K562 (cell line): ENCODE results near the gene IL13RA1. TPM values are rescaled to one million over a fixed set of nuclear protein-coding genes. Genes with fewer than 3 reads are reported as not detected.

ENCODE experiments used
- ATAC-seq: fragments of 200-7000 bp; cut with Tn5 transposase; 3 replicates; pipeline ENCODE4 v1.9.1; 2020; ENCODE audit warnings: moderate library complexity
- BruUV-seq: library from RNA; stranded (reverse); fragments of 400-500 nt; replicated peaks from 2 replicates; lab custom pipeline; 2021; lab: Mats Ljungman, UMichigan
- CTCF ChIA-PET: fragments of 300-600 bp; formaldehyde crosslinking; extraction: SDS; loops from one replicate; lab custom pipeline; 2021; ENCODE audit warnings: low intra/inter-chr PET ratio; lab: Yijun Ruan, JAX
- POLR2A ChIA-PET: fragments of 300-600, 350-650 bp; sonication (Branson Sonifier 250); formaldehyde crosslinking; extraction: SDS; loops from one replicate; lab custom pipeline; 2021; ENCODE audit warnings: antibody characterized with exemption, inconsistent platforms; lab: Yijun Ruan, JAX
- DNase-seq, 4 experiments: peaks; one replicate each; pipeline versions ENCODE4 v3.0.0 to v3.0.0-alpha.2; 2011 to 2018; ENCODE audit warnings: low spot score in 3 of 4, mixed read lengths in 3 of 4; ENCODE audit errors: extremely low read depth in 1 of 4
- FAIRE-seq: peaks from 2 replicates; lab custom pipeline; 2011; peaks lifted over from hg19 to GRCh38; lab: Jason Lieb, UNC
- H2AFZ ChIP-seq: 2 replicates; pipeline ENCODE4 v1.6.0; 2011; ENCODE audit warnings: low read depth, low read length, control low read depth, inconsistent platforms
- H3K27ac ChIP-seq: fragments of 200-600 bp; 3 replicates; pipeline ENCODE4 v1.8.0; 2011; ENCODE audit warnings: low read depth, mild to moderate bottlenecking, control low read depth, inconsistent platforms, low read length, moderate library complexity, mixed read lengths; ENCODE audit errors: extremely low read depth
- H3K27me3 ChIP-seq, 2 experiments: fragments of 300-600 bp in 1 of 2; 2 replicates in 1 of 2; 3 replicates in 1 of 2; pipeline versions ENCODE4 v1.6.0 to v1.8.0; 2011; ENCODE audit warnings: inconsistent platforms in 2 of 2, low read length in 2 of 2, mild to moderate bottlenecking in 1 of 2, mixed read lengths in 1 of 2, moderate library complexity in 1 of 2; ENCODE audit not compliant: control insufficient read depth in 2 of 2, insufficient read depth in 2 of 2
- H3K36me3 ChIP-seq: fragments of 300-600 bp; 3 replicates; pipeline ENCODE4 v1.8.0; 2011; ENCODE audit warnings: mild to moderate bottlenecking, low read length, inconsistent platforms; ENCODE audit not compliant: control insufficient read depth, insufficient read depth
- H3K4me1 ChIP-seq, 2 experiments: fragments of 200-600 bp in 1 of 2; replicated peaks in 1 of 2; 2 replicates in 1 of 2; 3 replicates in 1 of 2; pipeline versions ENCODE4 v1.5.1 to v1.8.0; 2011; ENCODE audit warnings: inconsistent platforms in 2 of 2, low read length in 2 of 2, mild to moderate bottlenecking in 1 of 2, mixed read lengths in 1 of 2, moderate library complexity in 1 of 2; ENCODE audit not compliant: control insufficient read depth in 2 of 2, insufficient read depth in 2 of 2
- H3K4me2 ChIP-seq: 2 replicates; pipeline ENCODE4 v1.6.1; 2011; ENCODE audit warnings: low read length, control low read depth, inconsistent platforms, mixed read lengths; ENCODE audit not compliant: insufficient read depth
- H3K4me3 ChIP-seq: fragments of 200-600 bp; sonication (generic), shearing (Covaris generic); 2 replicates; pipeline ENCODE4 v1.5.1; 2016; ENCODE audit warnings: control low read depth, inconsistent platforms
- H3K79me2 ChIP-seq: fragments of 200-600 bp; 3 replicates; pipeline ENCODE4 v1.8.0; 2011; ENCODE audit warnings: low read length, inconsistent platforms; ENCODE audit not compliant: control insufficient read depth, insufficient read depth
- H3K9ac ChIP-seq, 2 experiments: 2 replicates each; pipeline versions ENCODE4 v1.6.0 to v1.6.1; 2011; ENCODE audit warnings: low read depth in 2 of 2, low read length in 2 of 2, control low read depth in 1 of 2, inconsistent platforms in 1 of 2, mild to moderate bottlenecking in 1 of 2, mixed read lengths in 1 of 2; ENCODE audit not compliant: insufficient read depth in 1 of 2
- H3K9me1 ChIP-seq: one replicate; pipeline ENCODE4 v1.6.0; 2011; ENCODE audit warnings: inconsistent platforms, mild to moderate bottlenecking, low read length, moderate library complexity; ENCODE audit not compliant: control insufficient read depth, insufficient read depth
- H3K9me3 ChIP-seq: replicated peaks from 2 replicates; pipeline ENCODE4 v1.5.1; 2011; ENCODE audit warnings: low read depth, low read length, inconsistent platforms; ENCODE audit not compliant: control insufficient read depth, insufficient read depth
- H4K20me1 ChIP-seq: replicated peaks from 2 replicates; pipeline ENCODE4 v1.6.1; 2011; ENCODE audit warnings: low read length, inconsistent platforms, mixed read lengths; ENCODE audit not compliant: control insufficient read depth, insufficient read depth
- ATF1 ChIP-seq, 2 experiments: fragments of 450-650 bp in 1 of 2; IDR thresholded peaks; 2 replicates each; pipeline ENCODE4 v1.6.1; 2016; ENCODE audit warnings: missing compliant biosample characterization in 1 of 2, missing genetic modification characterization in 1 of 2
- CEBPB ChIP-seq: fragments of 450-650 bp; IDR thresholded peaks from 2 replicates; pipeline ENCODE4 v1.6.1; 2016; ENCODE audit warnings: missing genetic modification characterization, missing compliant biosample characterization
- EGR1 ChIP-seq: fragments of 450-650 bp; conservative IDR thresholded peaks from 2 replicates; pipeline ENCODE4 v1.6.1; 2017; ENCODE audit warnings: mild to moderate bottlenecking
- MYC ChIP-seq, 2 experiments: fragments of 250-450 bp in 1 of 2; sonication (Bioruptor Pico) in 1 of 2; IDR thresholded peaks; 2 replicates each; pipeline versions ENCODE4 v1.5.1 to v1.6.1; 2012 to 2021; ENCODE audit warnings: low read depth in 2 of 2, borderline replicate concordance in 1 of 2, improper control_type of control experiment in 1 of 2, low read length in 1 of 2, mild to moderate bottlenecking in 1 of 2, moderate library complexity in 1 of 2
- NRF1 ChIP-seq, 2 experiments: fragments of 450-650 bp; IDR thresholded peaks in 1 of 2; conservative IDR thresholded peaks in 1 of 2; 2 replicates each; pipeline ENCODE4 v1.6.1; 2014; ENCODE audit warnings: mild to moderate bottlenecking in 2 of 2
- PKNOX1 ChIP-seq: fragments of 450-650 bp; IDR thresholded peaks from 2 replicates; pipeline ENCODE4 v1.6.1; 2016
- ZNF174 ChIP-seq: fragments of 250-450 bp; sonication (Bioruptor Pico); IDR thresholded peaks from 2 replicates; pipeline ENCODE4 v1.4.0; 2020; ENCODE audit warnings: mild to moderate bottlenecking
- WGBS: fragments of 100-300 bp; shearing (Covaris generic); methylation state at CpG from one replicate; pipeline ENCODE4 v1.1.6; 2016; ENCODE audit warnings: low coverage, mixed read lengths; ENCODE audit not compliant: insufficient coverage; ENCODE audit errors: missing lambda C conversion rate; 5-methylcytosine and 5-hydroxymethylcytosine counted together
- in situ Hi-C: fragments of 300-500 bp; cut with MboI; formaldehyde crosslinking; loops from 4 replicates; pipeline ENCODE4 v1.15.0; 2018; ENCODE audit warnings: inconsistent platforms, mixed read lengths
- intact Hi-C: fragments of 100-400 bp; cut with micrococcal nuclease; formaldehyde crosslinking; loops from 2 replicates; pipeline ENCODE4 v1.14.2; 2022
- polyA plus RNA-seq, 8 experiments: library from polyadenylated mRNA; depleted of rRNA in 4 of 8; stranded (reverse) in 5 of 8; unstranded in 3 of 8; fragments of >200 nt; fragmentation: Nextera tagmentation in 2 of 8; fragmentation: Illumina TruSeq in 1 of 8; extraction: Ambion mirVana in 2 of 8; extraction: Trizol in 1 of 8; gene quantifications; 2 replicates each; pipeline versions ENCODE4 v1.2.1 to v1.2.3, GENCODE V29; 2011 to 2014; ENCODE audit warnings: inconsistent platforms in 1 of 8, missing spikeins in 1 of 8
- total RNA-seq, 7 experiments: library from RNA; depleted of rRNA in 6 of 7; stranded (reverse); fragments of >200 nt in 6 of 7; fragmentation: Illumina TruSeq in 2 of 7; extraction: Trizol in 2 of 7; gene quantifications; 2 replicates each; pipeline versions ENCODE4 v1.2.1 to v1.2.3, GENCODE V29; 2011 to 2021; ENCODE audit warnings: low replicate concordance in 1 of 7

Gene IL13RA1
- total and polyA plus RNA-seq, 9 of the 15 experiments (the other 6 are each of a cell fraction or from before 2014, with no cell fraction given): 2.9 to 22.9 (median 12.2) TPM

DNA sequence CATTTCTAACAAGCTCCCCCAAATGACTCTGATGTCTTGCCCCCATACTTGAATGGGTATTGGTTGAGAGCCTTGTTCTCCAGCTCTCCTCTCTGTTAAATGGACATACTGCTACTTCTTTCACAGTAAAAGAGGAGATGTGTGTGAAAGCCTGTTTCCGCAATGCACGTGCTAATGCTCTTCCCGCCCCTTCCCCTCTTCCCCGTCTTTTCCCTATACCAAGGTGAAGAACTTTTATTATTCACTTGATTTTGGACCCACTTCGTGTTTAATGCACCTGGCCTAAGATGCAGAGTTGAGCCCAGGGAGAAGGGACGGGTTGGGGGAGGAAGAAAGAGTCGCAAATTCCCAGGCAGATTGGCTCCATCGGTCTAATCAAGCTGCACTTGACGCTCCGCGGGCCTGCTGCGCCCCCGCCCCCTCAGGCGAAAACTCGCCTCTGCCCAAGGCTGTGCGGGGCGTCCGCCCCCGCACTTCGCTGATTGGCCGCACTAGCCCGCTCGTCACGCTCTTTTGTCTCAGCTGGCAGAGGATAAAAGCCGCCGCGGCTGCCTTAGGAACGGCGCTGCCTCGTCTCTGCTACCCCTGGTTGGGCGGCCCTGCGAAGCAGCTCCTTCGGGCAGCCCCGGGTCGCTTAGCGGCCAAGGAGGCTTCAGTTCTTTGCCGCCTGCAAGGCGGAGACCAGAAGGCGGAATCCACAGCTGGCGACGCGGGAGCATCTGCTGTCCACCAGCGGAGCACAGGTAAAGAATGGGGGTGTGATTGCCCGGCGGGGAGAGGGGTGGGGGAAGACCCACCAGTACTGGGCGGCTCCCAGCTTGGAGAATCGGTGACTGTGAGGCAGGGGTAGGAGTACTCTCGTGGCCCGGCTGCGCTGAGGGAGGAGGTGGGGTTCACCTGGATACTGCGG is 96.1 kb downstream of the IL13RA1 start, which contains the start of gene ZCCHC12 (continued):
- TF ChIP-seq PKNOX1: peak; percentile 77
- TF ChIP-seq NRF1 (conservative IDR thresholded peaks at IDR 0.05 in 1 of 2, IDR thresholded peaks at IDR 0.05 in 1 of 2): 0 out of 4 replicates have a peak, but pooled peaks of 1 of the 2 experiments have one; percentile 32
- TF ChIP-seq MYC (IDR thresholded peaks at IDR 0.05; ENCODE audit: low read depth, low read length): no peak
- TF ChIP-seq MYC (CRISPR knock-in tag; IDR thresholded peaks at IDR 0.05; ENCODE audit: borderline replicate concordance, low read depth): no peak
- TF ChIP-seq EGR1: peak; percentile 98
- TF ChIP-seq ATF1 (CRISPR knock-in tag; IDR thresholded peaks at IDR 0.05): no peak
- peak; percentile 47 for TF ChIP-seq ATF1 (tag; IDR thresholded peaks at IDR 0.05)

DNA sequence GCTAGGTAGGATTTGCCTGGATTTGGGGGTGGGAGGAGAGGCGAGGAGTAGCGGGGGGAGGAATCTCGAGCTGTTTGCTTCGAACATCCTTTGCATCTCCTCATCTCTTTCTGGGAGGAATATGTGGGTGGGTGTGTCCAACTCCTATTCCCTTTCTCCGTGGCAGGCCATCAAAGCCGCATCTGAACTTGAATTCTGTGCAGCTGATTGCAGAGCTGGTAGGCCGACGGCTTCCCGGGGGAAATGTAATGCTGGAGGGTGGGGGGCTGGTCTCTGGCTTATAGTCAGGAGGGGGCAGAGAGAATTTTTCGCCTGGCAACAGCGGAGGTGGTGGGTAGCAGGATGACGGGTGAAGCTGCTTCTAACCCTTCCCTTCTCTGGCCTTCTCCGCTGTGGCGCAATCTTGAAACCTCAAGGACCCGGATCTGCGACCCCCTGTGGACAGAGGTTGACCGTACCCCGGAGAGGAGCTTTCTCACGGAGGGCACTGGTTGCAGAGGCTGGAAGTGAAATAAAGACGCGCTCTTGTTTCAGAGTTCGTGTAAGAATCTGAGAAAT is 96.8 kb downstream of the IL13RA1 start:
- no TSS peak for BruUV-seq
- Histone ChIP-seq H3K4me3 (no peak overlapping the region), H3K27ac (no peak overlapping the region), H3K9ac (peak overlapping the region in 1 of 2 experiments; percentile 10; a peak in 1 of 4 replicates), H3K4me1 (peaks cover 0 to 12% of the 10 kb centered on the region in 2 experiments; a peak in 3 of 5 replicates), H3K36me3 (no peaks in the 10 kb centered on the region), H3K4me2 (peak overlapping the region; percentile 41; the same call in 1 of the 2 replicates), H3K9me3 (no peaks in the 10 kb centered on the region), H3K27me3 (peaks cover 19 to 53% of the 10 kb centered on the region in 2 experiments; a peak in 4 of 5 replicates), H4K20me1 (no peaks in the 10 kb centered on the region; the same call in 1 of the 2 replicates), H2AFZ (no peak overlapping the region), H3K9me1 (no peaks in the 10 kb centered on the region), H3K79me2 (no peaks in the 10 kb centered on the region)
- TF ChIP-seq CEBPB (tag) (0 out of 2 replicates have a peak, but pooled peaks have one; percentile 24), ZNF174 (CRISPR knock-in tag) (no peak)
- FAIRE-seq (no peak), DNase-seq (peak in 2 of 4 experiments; percentile 25 to 27), ATAC-seq (peak; percentile 13; the same call in 1 of the 3 replicates)
- in situ Hi-C loops (no loop called here), intact Hi-C loops (no loop called here)
- ChIA-PET POLR2A (no interaction called here), CTCF (no interaction called here)
- 16% methylated on average over 17 of the region's 22 CpGs for WGBS
